HG02973 (cell line): ENCODE measurements around the gene SPEF1.
A peak's percentile ranks its signal among the peaks of the same experiment; 100 is the strongest.
"Not testable (repeated sequence)": the region's sequence is repeated elsewhere in the genome, so short reads cannot be mapped to it uniquely, and the experiment has no call there.

Experiments
- ATAC-seq: cut with Tn5 transposase; IDR thresholded peaks from one replicate; pipeline ENCODE4 v1.9.1; 2021; ENCODE audit warnings: moderate library complexity; ENCODE audit not compliant: unreplicated experiment

Gene SPEF1

GRCh38 chr20:3811467-3812258 lies 30.4 kb upstream of the SPEF1 start:
- ATAC-seq, result no peak

- no peak for ATAC-seq
Observed at GRCh38 chr20:3808544-3808943, 27.3 kb upstream of the SPEF1 start.

GRCh38 chr20:3804781-3805180 lies 23.5 kb upstream of the SPEF1 start:
- ATAC-seq, result no peak

GRCh38 chr20:3804254-3804751 lies 23.1 kb upstream of the SPEF1 start:
- no peak for ATAC-seq

GRCh38 chr20:3803854-3804253 lies 22.6 kb upstream of the SPEF1 start:
- ATAC-seq, result no peak

- no peak for ATAC-seq
Observed at GRCh38 chr20:3803289-3803688, 22.0 kb upstream of the SPEF1 start.

GRCh38 chr20:3802524-3803239 lies 21.4 kb upstream of the SPEF1 start:
- no peak for ATAC-seq

- no peak for ATAC-seq
Observed at GRCh38 chr20:3801846-3802245, 20.6 kb upstream of the SPEF1 start.

- no peak for ATAC-seq
Observed at GRCh38 chr20:3801299-3801698, 20.1 kb upstream of the SPEF1 start.

- ATAC-seq, result no peak
Observed at GRCh38 chr20:3800878-3801260, 19.6 kb upstream of the SPEF1 start.

- ATAC-seq, result no peak
Observed at GRCh38 chr20:3800256-3800877, 19.1 kb upstream of the SPEF1 start.

GRCh38 chr20:3798908-3799248 lies 17.6 kb upstream of the SPEF1 start:
- no peak for ATAC-seq

- ATAC-seq, result no peak
Observed at GRCh38 chr20:3798373-3798768, 17.1 kb upstream of the SPEF1 start.

GRCh38 chr20:3797592-3798372 lies 16.5 kb upstream of the SPEF1 start:
- ATAC-seq, result no peak

GRCh38 chr20:3797226-3797545 lies 15.9 kb upstream of the SPEF1 start:
- ATAC-seq, result no peak

GRCh38 chr20:3796477-3797225 lies 15.4 kb upstream of the SPEF1 start:
- ATAC-seq, result no peak

- peak; percentile 70 for ATAC-seq
Observed at GRCh38 chr20:3795511-3796468, 14.5 kb upstream of the SPEF1 start, which contains the start of gene CDC25B. Gene CDC25B (plus strand): TSS chr20:3796310. CDS start chr20:3796532, 222 bp downstream.

- ATAC-seq, result no peak
Observed at GRCh38 chr20:3794701-3795420, 13.6 kb upstream of the SPEF1 start.

GRCh38 chr20:3794168-3794567 lies 12.9 kb upstream of the SPEF1 start:
- not testable (repeated sequence) for ATAC-seq
